A549 (cell line): Measurements from ENCODE around the gene IQCE.
"Not testable (repeated sequence)": the region's sequence is repeated elsewhere in the genome, so short reads cannot be mapped to it uniquely, and the experiment has no call there.

Source experiments
- CBX2 ChIP-seq: fragments of 200-600 bp; sonication (generic); IDR thresholded peaks from 2 replicates; pipeline ENCODE4 v1.6.1; 2016; ENCODE audit warnings: low read depth, mild to moderate bottlenecking, borderline replicate concordance
- CBX8 ChIP-seq: fragments of 200-600 bp; sonication (generic); IDR thresholded peaks from 2 replicates; pipeline ENCODE4 v1.6.1; 2016
- EHMT2 ChIP-seq: fragments of 200-600 bp; sonication (generic); IDR thresholded peaks from 2 replicates; pipeline ENCODE4 v1.6.1; 2016; ENCODE audit warnings: antibody characterized with exemption, low read depth, mild to moderate bottlenecking, moderate library complexity
- EP300 ChIP-seq, 2 experiments: fragments of >200 bp; sonication (Bioruptor Twin); formaldehyde crosslinking; IDR thresholded peaks; 2 replicates in 1 of 2; 3 replicates in 1 of 2; pipeline ENCODE4 v1.6.1; 2016 to 2017
- FOXS1 ChIP-seq: fragments of 250-450 bp; sonication (Bioruptor Pico); IDR thresholded peaks from 2 replicates; pipeline ENCODE4 v1.5.0; 2020; ENCODE audit warnings: mild to moderate bottlenecking, moderate library complexity
- HDAC2 ChIP-seq: fragments of 200-600 bp; sonication (generic); IDR thresholded peaks from 2 replicates; pipeline ENCODE4 v1.6.1; 2016
- MAFK ChIP-seq: fragments of 450-650 bp; IDR thresholded peaks from 2 replicates; pipeline ENCODE4 v1.6.1; 2014; ENCODE audit not compliant: partially characterized antibody
- NFE2L2 ChIP-seq: fragments of 150-350 bp; conservative IDR thresholded peaks from 2 replicates; pipeline ENCODE4 v1.6.1; 2014; ENCODE audit warnings: low read length
- POLR2A ChIP-seq: IDR thresholded peaks from 2 replicates; pipeline ENCODE4 v1.6.1; 2012; ENCODE audit warnings: mild to moderate bottlenecking, low read length
- POLR2AphosphoS2 ChIP-seq: conservative IDR thresholded peaks from 2 replicates; pipeline ENCODE4 v1.6.1; 2012; ENCODE audit warnings: low read length, improper control_type of control experiment, inconsistent platforms
- REST ChIP-seq: fragments of 200-600 bp; sonication (generic); IDR thresholded peaks from 2 replicates; pipeline ENCODE4 v1.6.1; 2016; ENCODE audit warnings: antibody characterized with exemption, mild to moderate bottlenecking, moderate library complexity
- RNF2 ChIP-seq: fragments of 200-600 bp; sonication (generic); IDR thresholded peaks from 2 replicates; pipeline ENCODE4 v1.6.1; 2016; ENCODE audit warnings: low read depth, mild to moderate bottlenecking, antibody characterized with exemption, moderate library complexity, borderline replicate concordance
- TF ChIP-seq, protein P1 (sequence below): fragments of >200 bp; sonication (Bioruptor Twin); formaldehyde crosslinking; IDR thresholded peaks from 3 replicates; pipeline ENCODE4 v1.5.1; 2016
- TF ChIP-seq, protein P2 (sequence below): fragments of 450-650 bp; IDR thresholded peaks from 2 replicates; pipeline ENCODE4 v1.6.1; 2014; ENCODE audit warnings: antibody characterized with exemption

GRCh38 chr7:2535872-2536627, 22.7 kb upstream of the IQCE start:
- TF ChIP-seq, protein P1, sequence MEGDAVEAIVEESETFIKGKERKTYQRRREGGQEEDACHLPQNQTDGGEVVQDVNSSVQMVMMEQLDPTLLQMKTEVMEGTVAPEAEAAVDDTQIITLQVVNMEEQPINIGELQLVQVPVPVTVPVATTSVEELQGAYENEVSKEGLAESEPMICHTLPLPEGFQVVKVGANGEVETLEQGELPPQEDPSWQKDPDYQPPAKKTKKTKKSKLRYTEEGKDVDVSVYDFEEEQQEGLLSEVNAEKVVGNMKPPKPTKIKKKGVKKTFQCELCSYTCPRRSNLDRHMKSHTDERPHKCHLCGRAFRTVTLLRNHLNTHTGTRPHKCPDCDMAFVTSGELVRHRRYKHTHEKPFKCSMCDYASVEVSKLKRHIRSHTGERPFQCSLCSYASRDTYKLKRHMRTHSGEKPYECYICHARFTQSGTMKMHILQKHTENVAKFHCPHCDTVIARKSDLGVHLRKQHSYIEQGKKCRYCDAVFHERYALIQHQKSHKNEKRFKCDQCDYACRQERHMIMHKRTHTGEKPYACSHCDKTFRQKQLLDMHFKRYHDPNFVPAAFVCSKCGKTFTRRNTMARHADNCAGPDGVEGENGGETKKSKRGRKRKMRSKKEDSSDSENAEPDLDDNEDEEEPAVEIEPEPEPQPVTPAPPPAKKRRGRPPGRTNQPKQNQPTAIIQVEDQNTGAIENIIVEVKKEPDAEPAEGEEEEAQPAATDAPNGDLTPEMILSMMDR = not testable (repeated sequence)
- not testable (repeated sequence) for TF ChIP-seq POLR2A; POLR2AphosphoS2; RNF2; EP300 (IDR thresholded peaks at IDR 0.05); HDAC2; EHMT2; REST; CBX8; MAFK; CBX2; NFE2L2; FOXS1
- TF ChIP-seq, protein P2, sequence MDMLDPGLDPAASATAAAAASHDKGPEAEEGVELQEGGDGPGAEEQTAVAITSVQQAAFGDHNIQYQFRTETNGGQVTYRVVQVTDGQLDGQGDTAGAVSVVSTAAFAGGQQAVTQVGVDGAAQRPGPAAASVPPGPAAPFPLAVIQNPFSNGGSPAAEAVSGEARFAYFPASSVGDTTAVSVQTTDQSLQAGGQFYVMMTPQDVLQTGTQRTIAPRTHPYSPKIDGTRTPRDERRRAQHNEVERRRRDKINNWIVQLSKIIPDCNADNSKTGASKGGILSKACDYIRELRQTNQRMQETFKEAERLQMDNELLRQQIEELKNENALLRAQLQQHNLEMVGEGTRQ = not testable (repeated sequence)
